Ovary (tissue), 9 donors: ENCODE measurements around the gene ANKLE2. TPM values are rescaled to one million over a fixed set of nuclear protein-coding genes. Genes with fewer than 3 reads are reported as not detected.

Experiments used
- DNase-seq, 5 donors: peaks; one replicate each; pipeline ENCODE4 v3.0.0-alpha.2; 2019 to 2020
- H3K27ac ChIP-seq, 2 donors: fragments of 200-600 bp; one replicate each; pipeline versions ENCODE4 v1.5.1 to v1.8.0; 2019 to 2022
- H3K27me3 ChIP-seq: fragments of 200-600 bp; one replicate; pipeline ENCODE4 v1.8.0; 2022
- H3K36me3 ChIP-seq: fragments of 200-600 bp; sonication (generic); one replicate; pipeline ENCODE4 v1.5.1; 2019
- H3K4me1 ChIP-seq: one replicate; pipeline ENCODE4 v1.8.1; 2013; ENCODE audit warnings: mild to moderate bottlenecking, moderate library complexity; ENCODE audit not compliant: insufficient read depth
- H3K4me3 ChIP-seq: fragments of 200-600 bp; sonication (generic); one replicate; pipeline ENCODE4 v1.5.1; 2017
- H3K9me3 ChIP-seq, 2 donors: fragments of 200-600 bp in 1 of 2; sonication (generic) in 1 of 2; one replicate each; pipeline versions ENCODE4 v1.5.1 to v1.8.1; 2013 to 2019; ENCODE audit warnings: mild to moderate bottlenecking in 1 of 2, moderate library complexity in 1 of 2
- CTCF ChIP-seq, 3 donors: fragments of 450-650 bp in 2 of 3; fragments of 200-600 bp in 1 of 3; IDR thresholded peaks; one replicate each; pipeline versions ENCODE4 v1.5.1 to v1.8.0; 2016 to 2022; ENCODE audit warnings: antibody characterized with exemption in 3 of 3, mild to moderate bottlenecking in 1 of 3
- EP300 ChIP-seq: sonication (generic); formaldehyde crosslinking; IDR thresholded peaks from one replicate; pipeline ENCODE4 v1.6.1; 2017; ENCODE audit warnings: antibody characterized with exemption
- POLR2A ChIP-seq: fragments of 450-650 bp; IDR thresholded peaks from one replicate; pipeline ENCODE4 v1.6.1; 2017; ENCODE audit warnings: antibody characterized with exemption, mild to moderate bottlenecking, moderate library complexity
- WGBS, 3 donors: extraction: QIAGEN DNeasy Blood & Tissue Kit in 1 of 3; methylation state at CpG; one replicate each; pipeline versions ENCODE4 v1.1.5 to v1.1.7; 2013 to 2017; 5-methylcytosine and 5-hydroxymethylcytosine counted together
- intact Hi-C, 4 donors: fragments of 100-400 bp; cut with DNase I; formaldehyde crosslinking; loops; one replicate each; pipeline versions ENCODE4 v1.11.0 to v1.15.1; 2022 to 2023
- polyA plus RNA-seq, 2 donors: library from polyadenylated mRNA; stranded (reverse); fragments of 200-250 nt in 1 of 2; fragments of 350-450 nt in 1 of 2; fragmentation: Illumina TruSeq in 1 of 2; extraction: RNeasy Lipid Tissue Mini Kit (QIAGEN cat#74804) in 1 of 2; gene quantifications; one replicate each; pipeline ENCODE4 v1.2.3, GENCODE V29; 2013 to 2014
- total RNA-seq, 7 donors: library from RNA; depleted of rRNA in 2 of 7; stranded (reverse); fragments of >200 nt in 2 of 7; fragmentation: NEBNext Ultra II Directional in 3 of 7; extraction: Animal tissue kit (Norgen Biotek cat#: 25700) in 3 of 7; gene quantifications; one replicate each; pipeline versions ENCODE4 v1.1.0 to v1.2.4, GENCODE V29; 2016 to 2023
- donor health status: DM: no; HTN: no; CAD: no; lungs with moderate emphysema.
- donor health status: DM: no; HTN: no; CAD: no.
- donor health status: Bipolar disorder and iron deficiency.
- donor health status: DM: yes; HTN: yes; CAD: no.
- donor health status: DM: no; HTN: no; CAD: no.
- donor health status: DM: yes; HTN: yes; CAD: no.

ANKLE2 gene
- total and polyA plus RNA-seq, 9 donors, result 30.5 to 82.0 (median 43.2) TPM

GRCh38 chr12:132804426-132804861, 42.8 kb upstream of the ANKLE2 start:
- Histone ChIP-seq H3K36me3 (no peaks in the 10 kb centered on the region), H3K27ac (no peak overlapping the region)

GRCh38 chr12:132803888-132804287, 42.3 kb upstream of the ANKLE2 start:
- H3K36me3 ChIP-seq, result no peaks in the 10 kb centered on the region
- WGBS, 3 donors, result 72 to 85% (median 85%) methylated on average over 15 of the region's 15 CpGs

More at GRCh38 chr12:132804426-132804861, 42.8 kb upstream of the ANKLE2 start:
- DNase-seq, result no peak
- no peak for TF ChIP-seq EP300
- no peak for TF ChIP-seq POLR2A
- TF ChIP-seq CTCF (IDR thresholded peaks at IDR 0.05), result no peak
- intact Hi-C loops, result no loop called here
- no peak overlapping the region for H3K4me3 ChIP-seq
- no peaks in the 10 kb centered on the region for H3K27me3 ChIP-seq
- 77% methylated on average over 16 of the region's 16 CpGs for WGBS, 3 donors
- no peaks in the 10 kb centered on the region for H3K4me1 ChIP-seq
- H3K9me3 ChIP-seq, result no peaks in the 10 kb centered on the region

GRCh38 chr12:132803125-132803524, 41.5 kb upstream of the ANKLE2 start:
- TF ChIP-seq CTCF (IDR thresholded peaks at IDR 0.05) (no peak), POLR2A (no peak), EP300 (no peak)
- intact Hi-C loops, result no loop called here
- Histone ChIP-seq H3K4me1 (no peaks in the 10 kb centered on the region), H3K27me3 (no peaks in the 10 kb centered on the region), H3K4me3 (no peak overlapping the region), H3K27ac (no peak overlapping the region), H3K9me3 (no peaks in the 10 kb centered on the region), H3K36me3 (no peaks in the 10 kb centered on the region)
- DNase-seq, result no peak
- 90 to 95% (median 90%) methylated on average over 14 of the region's 14 CpGs for WGBS, 3 donors

More at GRCh38 chr12:132803888-132804287, 42.3 kb upstream of the ANKLE2 start:
- no peak for TF ChIP-seq POLR2A
- TF ChIP-seq CTCF (IDR thresholded peaks at IDR 0.05), result no peak
- no peak for TF ChIP-seq EP300
- no peak for DNase-seq
- intact Hi-C loops, result no loop called here
- H3K27ac ChIP-seq, result no peak overlapping the region
- H3K4me3 ChIP-seq, result no peak overlapping the region
- no peaks in the 10 kb centered on the region for H3K4me1 ChIP-seq
- no peaks in the 10 kb centered on the region for H3K27me3 ChIP-seq
- H3K9me3 ChIP-seq, result no peaks in the 10 kb centered on the region

GRCh38 chr12:132801741-132802140, 40.1 kb upstream of the ANKLE2 start:
- intact Hi-C loops, result no loop called here
- Histone ChIP-seq H3K4me3 (no peak overlapping the region), H3K36me3 (no peaks in the 10 kb centered on the region), H3K27me3 (no peaks in the 10 kb centered on the region), H3K9me3 (no peaks in the 10 kb centered on the region), H3K27ac (no peak overlapping the region), H3K4me1 (no peaks in the 10 kb centered on the region)
- DNase-seq, result no peak
- TF ChIP-seq POLR2A (no peak), CTCF (IDR thresholded peaks at IDR 0.05) (no peak), EP300 (no peak)
- 90 to 94% (median 93%) methylated on average over 28 of the region's 28 CpGs for WGBS, 3 donors
